A549 treated with CORT108297 at 1 μM for 4 hours (cell line): ENCODE measurements around the gene HES6. TPM values are rescaled to one million over a fixed set of nuclear protein-coding genes. Genes with fewer than 3 reads are reported as not detected.

Experiments used
- total RNA-seq: library from RNA; stranded (reverse); fragments of 200-300 nt; extraction: Qiagen RNA extraction; gene quantifications from 5 replicates; pipeline ENCODE4 v1.2.3, GENCODE V29; 2022

Gene HES6
- total RNA-seq = 7.7 to 16.1 TPM (median 15.7 TPM) in 5 replicates

GRCh38 chr2:238239863-238240756 is at the start of gene HES6:
Gene HES6 (minus strand): TSS chr2:238240038. CDS start chr2:238239905, 133 bp downstream.

GRCh38 chr2:238287737-238288649 is 48.2 kb upstream of the HES6 start, which contains the start of gene PER2:
Gene PER2 (minus strand): TSS chr2:238288610. CDS start chr2:238277936, 10,674 bp downstream.

GRCh38 chr2:238203094-238203972 is 36.5 kb downstream of the HES6 start, which contains the start of gene ILKAP:
Gene ILKAP (minus strand): TSS chr2:238203695. CDS start chr2:238203553, 142 bp downstream.

Other genes starting within 250 kb of the HES6 start
- 20.0 to 25.8 TPM (median 22.6 TPM) in 5 replicates for gene SCLY, start 179.0 kb downstream of the HES6 start, total RNA-seq
- 0.12 to 0.36 TPM (median 0.22 TPM) in 5 replicates for gene ESPNL, start 139.7 kb downstream of the HES6 start, total RNA-seq
- gene KLHL30, start 101.4 kb downstream of the HES6 start, total RNA-seq = 0.12 to 0.24 TPM (median 0.16 TPM) in 5 replicates
- gene ERFE, start 81.1 kb downstream of the HES6 start, total RNA-seq = 5.1 to 10.4 TPM (median 7.6 TPM) in 5 replicates
- 39.2 to 43.3 TPM (median 40.5 TPM) in 5 replicates for gene ILKAP, start 36.3 kb downstream of the HES6 start, total RNA-seq
- 3.1 to 6.1 TPM (median 4.6 TPM) in 5 replicates for gene PER2, start 48.6 kb upstream of the HES6 start, total RNA-seq
- 9.3 to 14.3 TPM (median 13.2 TPM) in 5 replicates for gene TRAF3IP1, start 80.5 kb upstream of the HES6 start, total RNA-seq
- 37.7 to 64.2 TPM (median 57.6 TPM) in 5 replicates for gene ASB1, start 186.9 kb upstream of the HES6 start, total RNA-seq